Suprapubic skin (tissue), 4 donors: Measurements from ENCODE around the gene SCN7A. TPM values are rescaled to one million over a fixed set of nuclear protein-coding genes. Genes with fewer than 3 reads are reported as not detected.

ENCODE experiments used
- DNase-seq, 2 donors: peaks; one replicate each; pipeline ENCODE4 v3.0.0-alpha.2; 2019; ENCODE audit warnings: low spot score in 2 of 2
- H3K27ac ChIP-seq: fragments of 200-600 bp; sonication (generic); one replicate; pipeline ENCODE4 v1.5.1; 2019
- H3K27me3 ChIP-seq: fragments of 200-600 bp; sonication (generic); one replicate; pipeline ENCODE4 v1.5.1; 2019
- H3K36me3 ChIP-seq: fragments of 200-600 bp; sonication (generic); one replicate; pipeline ENCODE4 v1.5.1; 2019
- H3K4me1 ChIP-seq: fragments of 200-600 bp; sonication (generic); one replicate; pipeline ENCODE4 v1.5.1; 2019
- H3K4me3 ChIP-seq: fragments of 200-600 bp; sonication (generic); one replicate; pipeline ENCODE4 v1.5.1; 2019; ENCODE audit warnings: mild to moderate bottlenecking
- H3K9me3 ChIP-seq: fragments of 200-600 bp; sonication (generic); one replicate; pipeline ENCODE4 v1.5.1; 2019
- EP300 ChIP-seq: sonication (generic); formaldehyde crosslinking; IDR thresholded peaks from one replicate; pipeline ENCODE4 v1.6.1; 2017; ENCODE audit warnings: antibody characterized with exemption
- POLR2A ChIP-seq, 2 donors: fragments of 450-650 bp; IDR thresholded peaks; one replicate each; pipeline ENCODE4 v1.6.1; 2017; ENCODE audit warnings: antibody characterized with exemption in 2 of 2, mild to moderate bottlenecking in 2 of 2, moderate library complexity in 2 of 2
- POLR2AphosphoS5 ChIP-seq, 3 donors: sonication (generic); formaldehyde crosslinking; IDR thresholded peaks; one replicate each; pipeline ENCODE4 v1.6.1; 2017; ENCODE audit warnings: antibody characterized with exemption in 3 of 3
- WGBS: methylation state at CpG from one replicate; pipeline ENCODE4 v1.1.5; 2018; 5-methylcytosine and 5-hydroxymethylcytosine counted together
- total RNA-seq, 4 donors: library from RNA; depleted of rRNA; stranded (reverse); fragments of >200 nt; gene quantifications; one replicate each; pipeline ENCODE4 v1.1.0, GENCODE V29; 2016
- TF ChIP-seq, protein P1 (sequence below), 2 donors: fragments of 200-600 bp in 1 of 2; fragments of 450-650 bp in 1 of 2; sonication (generic) in 1 of 2; IDR thresholded peaks; one replicate each; pipeline ENCODE4 v1.5.1; 2016 to 2019; ENCODE audit warnings: antibody characterized with exemption in 2 of 2, mild to moderate bottlenecking in 1 of 2, moderate library complexity in 1 of 2

SCN7A gene
- total RNA-seq, 4 donors from 2014 or later, result 2.5 to 4.6 (median 3.4) TPM

DNA sequence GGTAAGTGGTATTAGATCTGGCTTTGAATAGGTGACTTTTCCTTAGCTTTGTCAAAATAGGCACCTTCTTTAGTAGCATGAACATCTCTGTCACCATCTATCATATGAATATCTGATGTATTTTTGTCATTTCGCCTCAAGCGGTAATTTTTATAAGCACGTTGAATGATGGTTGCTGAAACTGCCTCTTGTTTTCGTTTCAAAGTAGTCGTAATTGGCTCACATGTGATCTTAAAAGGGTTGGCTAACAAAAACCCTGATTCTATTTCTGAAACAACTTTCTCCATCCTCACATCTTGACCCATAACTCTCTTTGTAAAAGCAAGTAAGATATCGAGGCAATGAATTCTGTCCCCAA, 88.5 kb downstream of the SCN7A start:
- 68% methylated on average over 6 of the region's 6 CpGs for WGBS
- Histone ChIP-seq H3K27ac (no peak overlapping the region), H3K4me3 (no peak overlapping the region), H3K27me3 (no peaks in the 10 kb centered on the region), H3K4me1 (no peaks in the 10 kb centered on the region), H3K9me3 (no peaks in the 10 kb centered on the region), H3K36me3 (no peaks in the 10 kb centered on the region)
- TF ChIP-seq, protein P1, sequence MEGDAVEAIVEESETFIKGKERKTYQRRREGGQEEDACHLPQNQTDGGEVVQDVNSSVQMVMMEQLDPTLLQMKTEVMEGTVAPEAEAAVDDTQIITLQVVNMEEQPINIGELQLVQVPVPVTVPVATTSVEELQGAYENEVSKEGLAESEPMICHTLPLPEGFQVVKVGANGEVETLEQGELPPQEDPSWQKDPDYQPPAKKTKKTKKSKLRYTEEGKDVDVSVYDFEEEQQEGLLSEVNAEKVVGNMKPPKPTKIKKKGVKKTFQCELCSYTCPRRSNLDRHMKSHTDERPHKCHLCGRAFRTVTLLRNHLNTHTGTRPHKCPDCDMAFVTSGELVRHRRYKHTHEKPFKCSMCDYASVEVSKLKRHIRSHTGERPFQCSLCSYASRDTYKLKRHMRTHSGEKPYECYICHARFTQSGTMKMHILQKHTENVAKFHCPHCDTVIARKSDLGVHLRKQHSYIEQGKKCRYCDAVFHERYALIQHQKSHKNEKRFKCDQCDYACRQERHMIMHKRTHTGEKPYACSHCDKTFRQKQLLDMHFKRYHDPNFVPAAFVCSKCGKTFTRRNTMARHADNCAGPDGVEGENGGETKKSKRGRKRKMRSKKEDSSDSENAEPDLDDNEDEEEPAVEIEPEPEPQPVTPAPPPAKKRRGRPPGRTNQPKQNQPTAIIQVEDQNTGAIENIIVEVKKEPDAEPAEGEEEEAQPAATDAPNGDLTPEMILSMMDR (IDR thresholded peaks at IDR 0.05), result no peak
- TF ChIP-seq EP300 (no peak), POLR2AphosphoS5 (IDR thresholded peaks at IDR 0.05) (no peak), POLR2A (IDR thresholded peaks at IDR 0.05) (no peak)
- DNase-seq, result no peak

- TF ChIP-seq POLR2AphosphoS5 (IDR thresholded peaks at IDR 0.05), result no peak
- no peak for TF ChIP-seq EP300
- TF ChIP-seq POLR2A (IDR thresholded peaks at IDR 0.05), result no peak
- TF ChIP-seq, protein P1 (IDR thresholded peaks at IDR 0.05), result no peak
- Histone ChIP-seq H3K27me3 (no peaks in the 10 kb centered on the region), H3K36me3 (no peaks in the 10 kb centered on the region), H3K9me3 (no peaks in the 10 kb centered on the region), H3K4me3 (no peak overlapping the region), H3K27ac (no peak overlapping the region), H3K4me1 (no peaks in the 10 kb centered on the region)
- 44% methylated on average over 2 of the region's 2 CpGs for WGBS
- no peak for DNase-seq
Measured at GRCh38 chr2:166404831-166405568, 89.0 kb downstream of the SCN7A start.

DNA sequence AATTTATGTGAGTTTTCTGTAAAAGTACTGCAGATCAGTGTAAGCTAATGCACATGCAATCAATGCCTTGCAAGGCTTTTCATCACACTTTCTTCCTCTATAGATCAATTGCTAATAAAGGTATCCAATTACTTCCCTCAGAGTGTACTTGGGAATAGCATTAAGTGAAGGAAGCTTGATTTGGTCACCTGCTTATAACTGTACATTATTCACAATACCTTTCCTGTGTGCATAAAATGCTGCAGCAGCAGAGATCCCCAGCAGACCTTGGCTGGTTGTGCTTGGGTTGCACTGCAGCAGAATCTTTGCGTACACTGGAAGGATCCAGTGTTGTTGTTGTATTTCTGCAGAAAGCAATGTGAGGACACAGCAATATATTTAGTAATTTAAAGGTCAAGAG, 99.8 kb downstream of the SCN7A start:
- H3K4me3 ChIP-seq, result no peak overlapping the region
- H3K4me1 ChIP-seq, result no peaks in the 10 kb centered on the region
- H3K27me3 ChIP-seq, result no peaks in the 10 kb centered on the region
- no peak for DNase-seq
- H3K36me3 ChIP-seq, result no peaks in the 10 kb centered on the region
- no peak for TF ChIP-seq POLR2AphosphoS5 (IDR thresholded peaks at IDR 0.05)
- TF ChIP-seq, protein P1 (IDR thresholded peaks at IDR 0.05), result no peak
- TF ChIP-seq EP300, result no peak
- TF ChIP-seq POLR2A (IDR thresholded peaks at IDR 0.05), result no peak
- H3K9me3 ChIP-seq, result no peaks in the 10 kb centered on the region
- 94% methylated on average over 1 of the region's 1 CpG for WGBS
- H3K27ac ChIP-seq, result no peak overlapping the region

DNA sequence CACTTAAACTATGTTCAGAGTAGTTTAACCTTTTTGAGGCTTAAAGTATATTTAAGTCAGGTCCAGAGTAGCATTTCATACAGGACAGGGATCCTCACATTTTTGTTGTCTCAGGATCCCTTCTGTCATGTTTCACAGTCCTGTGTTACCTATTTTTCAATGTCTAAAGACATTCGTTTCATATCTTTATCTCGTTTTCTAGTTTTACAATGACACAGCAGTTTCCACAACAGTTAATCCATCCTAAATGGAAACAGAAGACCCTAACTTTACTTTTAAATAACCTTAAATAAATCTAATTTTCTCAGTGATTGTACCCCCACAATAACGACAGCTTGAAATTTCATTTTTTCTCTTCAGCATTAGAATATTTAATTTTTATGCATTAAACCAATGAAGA, 101.0 kb downstream of the SCN7A start:
- Histone ChIP-seq H3K9me3 (no peaks in the 10 kb centered on the region), H3K4me1 (no peaks in the 10 kb centered on the region), H3K27ac (no peak overlapping the region), H3K27me3 (no peaks in the 10 kb centered on the region), H3K36me3 (no peaks in the 10 kb centered on the region), H3K4me3 (no peak overlapping the region)
- DNase-seq, result no peak
- TF ChIP-seq POLR2A (IDR thresholded peaks at IDR 0.05), result no peak
- TF ChIP-seq, protein P1 (IDR thresholded peaks at IDR 0.05), result no peak
- no peak for TF ChIP-seq EP300
- TF ChIP-seq POLR2AphosphoS5 (IDR thresholded peaks at IDR 0.05), result no peak
- 66% methylated on average over 3 of the region's 3 CpGs for WGBS

- H3K4me1 ChIP-seq, result no peaks in the 10 kb centered on the region
- H3K27ac ChIP-seq, result no peak overlapping the region
- H3K36me3 ChIP-seq, result no peaks in the 10 kb centered on the region
- no peak for DNase-seq
- no peaks in the 10 kb centered on the region for H3K27me3 ChIP-seq
- TF ChIP-seq POLR2AphosphoS5 (IDR thresholded peaks at IDR 0.05), result no peak
- TF ChIP-seq, protein P1 (IDR thresholded peaks at IDR 0.05), result no peak
- TF ChIP-seq POLR2A (IDR thresholded peaks at IDR 0.05), result no peak
- H3K4me3 ChIP-seq, result no peak overlapping the region
- 24% methylated on average over 3 of the region's 3 CpGs for WGBS
- H3K9me3 ChIP-seq, result no peaks in the 10 kb centered on the region
Measured at GRCh38 chr2:166388481-166389070, 105.5 kb downstream of the SCN7A start.
